Activated CD4-positive, CD25-positive, alpha-beta regulatory T cell treated with anti-CD3 and anti-CD28 coated beads, Interleukin-2, amount 50 U/mL, for 72 hours (primary cell): ENCODE results near the gene UQCRHL.
A peak's percentile ranks its signal among the peaks of the same experiment; 100 is the strongest.
"Not testable (repeated sequence)": the region's sequence is repeated elsewhere in the genome, so short reads cannot be mapped to it uniquely, and the experiment has no call there.

Experiments
- DNase-seq: peaks from one replicate; pipeline ENCODE4 v3.0.0; 2021

The UQCRHL gene

DNA sequence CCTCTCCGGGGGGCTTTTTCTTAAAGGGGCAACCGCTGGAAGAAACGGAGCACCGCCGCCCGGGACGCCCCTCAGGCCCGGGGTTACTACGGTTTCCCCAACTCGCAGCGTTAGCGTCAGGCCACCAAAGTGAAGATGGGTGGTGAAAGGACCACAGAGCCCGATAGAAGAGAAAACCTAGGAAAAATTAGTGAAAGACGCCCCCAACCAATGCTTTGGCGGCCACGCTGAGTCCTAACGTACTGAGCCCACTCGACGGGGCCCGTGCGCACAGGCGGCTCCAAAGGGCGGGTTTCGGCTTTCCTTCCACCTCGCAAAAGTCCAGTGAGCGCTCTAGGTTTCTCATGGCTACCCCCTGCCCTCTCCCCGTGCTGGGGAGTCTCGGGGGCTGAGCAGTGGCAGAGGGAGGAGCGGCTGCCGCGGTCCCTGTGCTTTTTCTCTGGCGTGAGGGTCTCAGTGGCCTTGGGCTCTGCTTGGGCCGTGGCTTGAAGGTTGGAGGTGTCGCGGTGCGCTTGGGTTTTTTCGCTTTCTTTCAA is 27.8 kb upstream of the UQCRHL start:
- no peak for DNase-seq

GRCh38 chr1:15834406-15835204 is 27.2 kb upstream of the UQCRHL start:
- DNase-seq, result peak; percentile 85

DNA sequence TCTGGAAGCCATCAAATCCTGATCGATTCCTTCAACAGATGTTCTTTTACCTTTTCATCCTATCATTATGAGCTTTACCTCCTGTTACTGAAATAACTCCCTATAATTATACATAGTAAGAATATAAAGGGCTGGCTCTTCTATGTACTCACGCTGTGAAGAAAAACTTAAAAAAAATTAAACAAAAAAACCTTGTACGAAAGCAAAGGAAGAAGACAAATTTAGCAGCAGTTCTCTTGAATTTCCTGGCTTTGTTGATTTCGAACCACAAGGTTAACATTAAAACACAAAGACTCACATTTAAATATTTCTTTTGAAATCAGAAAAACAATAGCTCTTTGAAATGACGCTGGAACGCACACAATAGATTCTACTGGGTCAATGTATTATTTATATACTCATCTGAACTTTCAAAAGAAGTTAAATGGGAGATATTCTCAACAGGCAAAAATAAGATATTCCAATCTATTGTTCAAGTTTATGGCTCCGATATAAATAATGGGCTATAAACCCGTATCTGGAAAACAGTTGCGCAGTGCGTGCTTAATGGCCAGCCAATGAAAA is 26.5 kb upstream of the UQCRHL start:
- DNase-seq, result no peak

DNA sequence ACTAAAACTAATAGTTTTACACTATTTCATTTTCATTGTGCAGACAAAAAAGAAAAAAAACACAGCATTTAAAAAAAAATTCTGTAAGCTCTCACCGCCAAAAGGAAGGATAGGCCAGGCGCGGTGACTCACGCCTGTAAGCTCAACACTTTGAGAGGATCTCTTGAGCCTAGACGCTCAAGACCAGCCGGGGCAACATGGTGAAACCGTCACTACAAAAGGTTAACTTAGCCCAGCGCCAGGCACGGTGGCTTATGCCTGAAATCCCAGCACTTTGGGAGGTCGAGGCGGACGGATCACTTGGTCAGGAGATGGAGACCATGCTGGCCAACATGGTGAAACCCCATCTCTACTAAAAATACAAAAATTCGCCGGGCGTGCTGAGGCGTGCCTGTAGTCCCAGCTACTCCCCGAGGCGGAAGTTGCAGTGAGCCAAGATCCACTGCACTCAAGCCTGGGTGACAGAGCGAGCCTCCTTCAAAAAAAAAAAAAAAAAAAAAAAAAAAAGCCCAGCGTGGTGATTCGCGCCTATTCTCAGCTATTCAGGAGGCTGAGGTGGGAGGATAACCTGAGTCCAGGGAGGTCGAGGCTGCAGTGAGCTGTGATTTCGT is 25.7 kb upstream of the UQCRHL start:
- peak; percentile 45 for DNase-seq

DNA sequence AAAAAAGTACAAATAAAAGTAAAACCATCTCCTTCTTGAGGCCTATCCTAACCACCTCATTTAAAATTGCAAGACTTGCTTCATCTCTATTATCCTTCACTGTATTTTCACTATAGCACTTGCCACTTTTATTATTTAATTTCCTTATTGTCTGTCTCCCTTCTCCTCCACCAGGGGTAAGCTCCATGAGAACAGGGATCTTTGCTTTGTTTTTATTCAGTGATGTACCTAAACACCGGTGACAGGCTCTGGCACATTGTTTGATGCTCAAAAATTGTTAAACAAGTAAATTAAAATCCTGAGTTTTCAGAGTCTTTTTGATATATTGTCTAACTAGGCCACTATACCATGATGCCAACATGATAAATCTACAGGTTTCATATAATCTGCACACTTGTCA is 22.8 kb upstream of the UQCRHL start:
- no peak for DNase-seq

GRCh38 chr1:15828931-15829330 is 21.5 kb upstream of the UQCRHL start:
- not testable (repeated sequence) for DNase-seq

GRCh38 chr1:15827567-15827966 is 20.1 kb upstream of the UQCRHL start:
- DNase-seq, result not testable (repeated sequence)

DNA sequence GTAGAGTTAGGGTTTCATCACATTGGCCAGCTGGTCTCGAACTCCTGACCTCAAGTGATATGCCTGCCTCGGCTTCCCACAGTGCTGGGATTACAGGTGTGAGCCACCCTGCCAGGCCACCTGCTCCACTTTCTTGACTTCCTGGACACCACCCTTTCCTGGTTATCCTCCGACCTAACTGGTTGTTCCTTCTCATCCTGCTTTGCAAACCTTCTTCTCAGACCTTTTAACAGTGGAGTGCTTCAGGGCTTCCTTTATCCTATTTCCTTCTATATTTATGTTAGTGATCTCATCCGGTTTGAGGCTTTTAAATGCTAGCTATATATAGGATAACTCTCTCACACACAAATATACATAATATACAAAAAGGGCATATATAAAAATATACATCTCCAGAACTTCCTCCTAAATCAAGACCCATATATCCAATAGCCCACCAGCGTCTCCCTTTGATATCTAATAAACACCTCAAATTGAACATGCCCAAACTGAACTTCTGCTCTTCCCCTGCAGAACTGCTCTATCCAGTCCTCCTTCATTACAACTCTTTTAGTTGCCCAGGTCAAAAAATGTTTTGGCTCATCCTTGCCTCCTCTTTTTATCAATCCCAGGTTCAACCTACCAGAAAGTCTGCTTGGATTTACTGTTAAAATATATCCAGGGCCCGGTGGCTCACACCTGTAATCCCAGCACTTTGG is 19.5 kb upstream of the UQCRHL start:
- no peak for DNase-seq

- no peak for DNase-seq
These were observed 18.4 kb upstream of the UQCRHL start for GRCh38 chr1:15825800-15826199.

DNA sequence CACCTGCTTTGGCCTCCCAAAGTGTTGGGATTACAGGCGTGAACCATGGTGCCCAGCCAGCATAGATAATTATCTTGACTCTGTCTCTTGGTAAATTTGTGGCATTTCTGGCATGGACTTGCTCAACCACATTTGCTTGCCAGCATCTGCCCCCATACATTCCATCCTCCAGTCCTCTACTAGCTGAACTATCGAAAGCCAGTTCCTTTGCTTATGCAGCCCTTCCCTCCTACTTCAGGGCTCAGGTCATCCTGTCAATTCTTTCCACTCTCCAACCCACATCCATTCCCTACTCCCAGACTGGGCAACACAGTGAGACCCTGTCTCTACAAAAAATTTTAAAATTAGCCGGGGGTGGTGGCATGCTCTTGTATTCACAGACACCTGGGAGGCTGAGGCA is 13.0 kb upstream of the UQCRHL start:
- DNase-seq, result no peak

- no peak for DNase-seq
These were observed 9.2 kb upstream of the UQCRHL start for GRCh38 chr1:15816674-15817073.

DNA sequence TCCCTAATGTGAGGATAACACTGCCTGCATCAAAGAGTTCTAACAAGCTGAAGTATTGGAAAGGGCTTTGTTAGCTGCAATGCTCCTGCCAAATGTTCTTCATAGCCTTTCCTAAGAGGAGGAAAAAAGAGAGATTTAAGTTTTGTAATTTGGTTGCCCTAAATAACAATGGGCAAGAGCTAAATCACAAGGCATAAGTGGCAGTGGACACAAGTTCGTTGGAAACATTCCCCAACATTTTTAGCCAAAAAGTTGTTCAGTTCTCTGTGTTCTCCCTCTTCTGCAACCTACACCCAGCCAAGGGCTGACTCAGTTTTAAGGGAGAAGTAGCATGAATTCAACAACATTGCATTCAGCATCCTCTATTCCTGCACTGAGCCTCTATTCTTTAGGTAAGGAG is 2.6 kb upstream of the UQCRHL start:
- DNase-seq, result no peak

GRCh38 chr1:15808955-15809354 is 1.5 kb upstream of the UQCRHL start:
- no peak for DNase-seq

DNA sequence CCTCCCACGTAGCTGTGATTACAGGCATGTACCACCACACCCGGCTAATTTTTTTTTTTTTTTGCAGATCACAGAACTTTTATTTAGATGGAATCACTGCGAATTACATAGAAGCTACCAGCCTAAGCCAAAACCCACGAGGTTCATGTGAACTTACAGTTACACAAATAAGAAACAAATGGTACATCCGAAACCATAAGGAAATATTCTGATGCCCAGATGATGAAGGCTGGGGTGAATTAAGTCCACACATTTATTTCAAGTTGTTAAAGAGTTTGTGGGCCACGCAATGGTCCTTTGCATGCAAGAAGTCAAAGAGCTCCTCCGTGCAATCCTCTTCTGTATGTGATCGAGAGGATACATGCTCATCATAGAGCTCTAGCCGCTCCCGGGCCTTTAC is 328 bp downstream of the UQCRHL start:
- no peak for DNase-seq

DNA sequence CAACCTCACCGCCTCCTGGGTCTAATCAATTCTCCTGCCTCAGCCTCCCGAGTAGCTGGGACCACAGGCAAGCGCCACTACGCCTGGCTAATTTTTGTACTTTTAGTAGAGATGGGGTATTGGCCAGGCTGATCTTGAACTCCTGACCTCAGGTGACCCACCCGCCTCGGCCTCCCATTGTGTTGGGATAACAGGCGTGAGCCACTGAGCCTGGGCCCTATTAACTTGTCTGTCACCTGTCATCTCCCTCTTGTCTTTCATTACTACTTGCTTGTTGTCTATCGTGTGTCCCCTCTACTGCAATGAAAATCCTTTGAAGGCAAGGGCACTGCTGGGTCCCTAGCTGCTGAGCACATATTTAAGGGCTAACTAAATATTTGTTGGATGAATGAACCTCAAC is 3.4 kb downstream of the UQCRHL start:
- DNase-seq, result no peak

DNA sequence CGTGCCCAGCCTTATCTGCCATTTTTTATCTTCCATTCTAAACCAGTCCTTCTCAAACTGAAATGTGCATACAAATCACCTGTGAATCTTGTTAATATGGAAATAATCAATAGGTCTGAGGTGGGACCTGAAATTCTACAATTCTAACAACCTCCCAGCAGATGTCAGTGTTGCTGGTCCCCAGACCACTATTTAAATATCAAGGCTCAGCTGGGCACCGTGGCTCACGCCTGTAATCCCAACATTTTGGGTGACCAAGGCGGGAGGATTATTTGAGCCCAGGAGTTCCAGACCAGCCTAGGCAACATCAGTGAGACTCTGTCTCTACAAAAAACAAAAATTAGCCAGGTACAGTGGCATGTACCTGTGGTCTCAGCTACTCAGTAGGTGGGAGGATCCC is 4.1 kb downstream of the UQCRHL start:
- no peak for DNase-seq

DNA sequence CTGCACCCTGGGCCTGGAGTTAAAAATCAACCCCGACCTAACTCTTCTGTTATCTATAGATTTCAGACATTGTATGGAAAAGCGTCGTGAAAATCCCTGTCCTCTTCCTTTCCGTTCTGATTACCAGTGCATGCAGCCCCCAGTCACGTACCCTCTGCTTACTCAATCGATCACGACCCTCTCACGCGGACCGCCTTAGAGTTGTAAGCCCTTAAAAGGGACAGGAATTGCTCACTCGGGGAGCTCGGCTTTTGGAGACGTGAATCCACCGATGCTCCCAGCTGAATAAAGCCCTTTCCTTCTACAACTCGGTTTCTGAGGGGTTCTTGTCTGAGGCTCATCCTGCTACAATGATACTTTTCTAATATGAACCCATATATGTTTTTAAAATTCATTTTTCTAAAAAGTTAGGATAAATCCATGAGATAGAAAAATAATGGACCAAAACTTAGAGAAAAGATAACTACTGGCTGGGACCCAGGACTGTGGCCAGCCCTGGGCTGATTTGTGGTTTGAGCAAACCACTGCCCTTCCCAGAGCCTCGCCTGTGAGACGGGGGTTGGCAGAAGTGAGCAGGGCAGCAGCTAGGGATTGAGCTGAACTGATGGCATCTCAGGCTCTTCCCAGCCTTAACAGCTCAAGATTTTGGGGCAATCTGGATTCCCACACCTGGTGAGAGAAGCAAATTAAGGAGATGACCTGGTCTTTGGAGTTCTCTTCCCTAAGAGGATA is 5.0 kb downstream of the UQCRHL start:
- no peak for DNase-seq

DNA sequence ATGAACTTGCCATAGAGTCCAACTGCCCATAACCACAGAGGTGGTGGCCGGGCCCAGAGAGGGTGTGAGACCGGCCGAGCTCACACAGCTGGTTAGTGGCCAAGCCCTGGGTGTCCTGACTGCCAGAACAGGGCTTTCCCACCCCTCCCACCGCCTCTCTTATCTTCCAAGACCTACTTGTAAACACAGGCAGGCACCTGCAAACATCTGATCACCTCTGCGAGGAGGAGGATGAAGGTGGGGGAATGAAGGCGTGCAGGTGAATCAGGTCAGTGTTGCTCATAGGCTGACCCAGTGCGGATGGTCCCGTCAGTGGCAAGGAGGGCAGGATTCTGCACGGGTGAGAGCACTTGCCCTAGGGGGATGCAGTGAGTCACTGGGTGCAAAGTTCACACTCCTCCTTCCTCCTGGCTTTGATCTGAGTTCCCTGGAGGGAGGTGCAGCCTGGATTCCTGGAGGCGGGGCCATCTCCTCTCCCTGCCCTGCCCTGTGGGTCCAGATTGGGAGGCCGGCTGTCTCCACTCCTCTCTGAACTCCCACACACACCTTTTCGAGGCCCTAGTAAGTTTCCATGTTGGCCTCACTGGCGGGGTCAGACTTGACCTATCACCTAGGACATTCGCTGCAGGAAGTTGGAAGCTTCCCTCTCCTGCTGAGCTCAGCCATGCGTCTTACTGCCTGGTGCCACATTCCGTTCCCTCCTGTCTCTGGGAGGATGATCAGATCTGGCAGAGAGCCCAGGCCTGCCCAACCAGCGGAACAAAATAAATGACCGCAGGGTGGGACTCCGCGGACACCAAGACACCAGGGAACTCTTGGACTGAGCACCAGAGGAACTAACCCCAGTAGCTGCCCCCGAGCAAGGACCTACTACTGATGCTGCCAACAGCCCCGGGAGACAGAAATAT is 7.3 kb downstream of the UQCRHL start:
- DNase-seq, result no peak

GRCh38 chr1:15799004-15799867 is 8.2 kb downstream of the UQCRHL start:
- DNase-seq, result no peak

DNA sequence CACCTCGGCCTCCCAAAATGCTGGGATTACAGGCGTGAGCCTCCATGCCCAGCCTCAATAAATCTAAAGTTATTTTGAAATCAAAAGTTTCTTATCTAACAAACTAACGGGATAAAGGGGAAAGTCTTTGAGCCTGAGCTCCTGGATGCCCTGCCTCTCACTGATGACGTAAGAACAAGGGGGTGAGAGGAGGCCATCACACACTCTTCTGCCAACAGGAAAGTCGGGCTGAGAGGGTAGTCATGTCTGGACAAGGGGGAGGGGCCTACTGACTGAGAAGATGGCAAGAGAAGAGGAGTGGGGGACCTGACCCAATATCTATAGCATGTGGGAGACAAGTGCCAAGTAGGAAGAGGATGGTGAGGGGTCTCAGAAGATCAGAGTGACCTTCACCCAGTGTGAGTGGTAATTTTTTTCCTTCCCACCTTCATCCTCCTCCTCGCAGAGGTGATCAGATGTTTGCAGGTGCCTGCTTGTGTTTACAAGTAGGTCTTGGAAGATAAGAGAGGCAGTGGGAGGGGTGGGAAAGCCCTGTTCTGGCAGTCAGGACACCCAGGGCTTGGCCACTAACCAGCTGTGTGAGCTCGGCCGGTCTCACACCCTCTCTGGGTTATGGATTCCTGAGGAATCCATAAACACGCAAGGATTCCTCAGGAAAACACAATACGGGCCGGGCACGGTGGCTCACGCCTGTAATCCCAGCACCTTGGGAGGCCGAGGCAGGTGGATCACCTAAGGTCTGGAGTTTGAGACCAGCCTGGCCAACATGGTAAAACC is 9.6 kb downstream of the UQCRHL start:
- DNase-seq, result no peak
